GM21381 (cell line): ENCODE results near the gene DPCD.
"Not testable (repeated sequence)": the region's sequence is repeated elsewhere in the genome, so short reads cannot be mapped to it uniquely, and the experiment has no call there.

Experiments
- ATAC-seq: cut with Tn5 transposase; IDR thresholded peaks from one replicate; pipeline ENCODE4 v1.9.1; 2021; ENCODE audit warnings: mild to moderate bottlenecking, moderate library complexity; ENCODE audit not compliant: unreplicated experiment

DPCD gene

DNA sequence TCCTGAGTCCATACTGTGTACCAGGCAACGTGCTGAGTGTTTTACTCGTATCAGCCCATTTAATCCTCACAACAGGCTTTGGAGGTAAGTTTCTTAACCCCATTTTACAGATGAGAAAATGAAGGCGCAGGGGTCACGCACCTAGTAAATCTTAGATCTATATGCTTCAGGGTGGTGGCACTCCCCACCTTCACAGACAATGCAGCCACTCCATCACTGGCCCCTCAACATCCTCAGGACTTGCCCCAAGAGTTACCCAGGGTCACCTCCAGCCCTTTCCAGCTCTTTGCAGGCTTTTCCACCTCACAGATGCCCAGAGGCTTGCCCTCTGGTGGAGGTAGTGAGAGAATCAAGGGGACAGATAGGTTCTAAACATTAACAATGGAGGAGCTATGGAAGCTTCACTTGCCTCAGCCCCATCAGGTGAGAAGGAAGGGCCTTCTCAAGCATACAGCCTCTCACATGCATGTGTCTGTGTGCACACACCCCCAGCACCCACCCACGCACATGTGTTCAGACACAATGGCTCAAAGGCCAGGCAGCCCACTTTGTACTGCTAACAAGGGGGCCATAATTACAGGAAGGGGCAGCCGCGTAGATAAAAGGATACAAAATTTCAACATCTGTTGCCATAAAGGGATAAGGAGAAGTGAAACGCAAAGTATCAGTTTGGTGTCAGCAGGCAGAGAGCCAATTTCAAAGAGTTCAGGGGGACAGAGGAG, 29.1 kb downstream of the DPCD start:
- ATAC-seq = no peak

DNA sequence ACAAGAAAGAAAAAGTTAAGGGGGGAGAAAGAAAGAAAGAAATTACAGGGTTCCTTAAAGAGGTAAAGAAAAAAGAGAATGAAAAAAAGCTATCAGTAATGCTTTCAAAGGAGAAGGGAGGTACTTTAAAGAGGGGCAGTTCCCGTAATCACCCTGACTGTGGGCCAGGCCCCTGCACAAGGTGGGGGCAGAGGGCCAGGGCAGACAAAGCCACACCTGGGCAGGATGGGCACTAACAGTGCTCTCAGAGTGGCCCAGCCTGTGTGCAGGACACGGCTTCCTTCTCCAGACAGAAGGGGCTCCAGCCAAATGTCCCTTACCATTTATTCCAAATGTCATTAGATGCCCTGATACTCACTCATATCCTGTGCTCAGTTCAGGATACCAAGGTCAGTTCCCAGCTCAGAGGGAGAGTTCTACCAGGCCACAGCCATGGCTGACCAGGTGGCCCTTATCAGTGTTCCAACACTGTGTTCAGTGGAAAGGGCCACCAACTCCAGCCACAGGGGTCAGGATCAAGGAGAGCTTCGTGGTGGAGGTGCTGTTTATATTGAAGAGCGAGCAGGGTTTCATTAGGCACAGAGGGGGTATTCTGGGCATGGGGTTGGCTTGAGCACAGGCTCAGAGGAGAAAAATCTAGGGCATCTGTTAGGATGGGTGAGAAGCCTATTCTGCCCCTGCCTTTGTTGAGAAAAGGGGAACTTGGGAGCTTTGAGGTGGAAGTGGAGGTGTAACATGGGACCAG, 29.9 kb downstream of the DPCD start:
- no peak for ATAC-seq

DNA sequence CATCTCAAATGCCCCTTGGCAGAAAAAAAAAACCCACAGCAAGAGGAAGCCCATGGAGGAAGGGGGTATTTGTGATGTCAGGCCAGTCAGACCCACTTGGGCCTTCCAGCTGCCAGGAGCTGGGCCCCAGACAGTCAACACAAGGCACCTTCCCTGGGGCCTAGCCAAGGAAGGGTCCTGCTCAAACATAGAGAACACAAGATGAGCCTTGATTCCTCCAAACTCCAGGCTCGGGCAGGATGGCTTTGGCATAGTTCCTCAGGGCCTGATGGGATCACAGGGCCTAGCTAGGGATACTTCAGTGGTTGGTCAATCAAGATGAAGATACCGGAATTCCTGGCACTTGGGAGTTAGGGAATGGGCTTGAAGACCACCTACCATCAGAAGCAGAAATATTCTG, 30.8 kb downstream of the DPCD start:
- ATAC-seq = no peak

DNA sequence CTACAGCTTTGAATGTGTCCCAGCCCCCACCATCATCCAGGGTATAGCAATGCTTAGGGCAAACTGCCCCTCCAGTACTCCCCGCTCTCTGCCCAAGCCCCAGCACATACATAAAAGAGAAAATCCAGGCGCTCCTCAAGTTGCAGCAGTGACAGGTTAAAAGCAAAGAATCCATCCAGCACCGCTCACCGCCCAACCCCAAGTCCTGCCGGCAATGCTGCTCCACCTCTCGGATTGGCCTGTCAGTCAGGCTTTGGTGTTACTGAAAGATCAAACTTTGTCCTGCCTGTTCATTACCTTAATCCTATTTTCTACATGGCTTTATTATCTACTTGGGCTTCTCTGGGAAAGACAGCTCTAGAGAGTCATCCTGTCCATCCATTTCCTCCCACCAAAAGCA, 31.9 kb downstream of the DPCD start:
- no peak for ATAC-seq

DNA sequence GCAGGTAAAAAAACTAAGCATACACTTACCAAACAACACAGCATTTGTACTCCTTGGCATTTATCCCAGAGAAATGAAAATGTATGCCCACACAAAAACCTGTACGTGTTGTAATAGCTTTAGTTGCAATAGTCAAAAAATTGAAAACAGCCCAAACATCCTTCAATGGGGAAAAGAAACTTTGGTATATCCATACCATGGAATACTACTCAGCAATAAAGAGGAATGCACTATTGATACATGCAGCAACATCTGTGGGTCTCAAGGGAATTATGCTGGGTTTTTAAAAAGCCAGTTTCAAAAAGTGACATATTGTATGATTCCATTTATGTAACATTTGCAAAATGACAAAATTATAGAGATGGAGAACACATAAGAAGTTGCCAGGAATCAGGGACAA, 35.4 kb downstream of the DPCD start:
- ATAC-seq = no peak

DNA sequence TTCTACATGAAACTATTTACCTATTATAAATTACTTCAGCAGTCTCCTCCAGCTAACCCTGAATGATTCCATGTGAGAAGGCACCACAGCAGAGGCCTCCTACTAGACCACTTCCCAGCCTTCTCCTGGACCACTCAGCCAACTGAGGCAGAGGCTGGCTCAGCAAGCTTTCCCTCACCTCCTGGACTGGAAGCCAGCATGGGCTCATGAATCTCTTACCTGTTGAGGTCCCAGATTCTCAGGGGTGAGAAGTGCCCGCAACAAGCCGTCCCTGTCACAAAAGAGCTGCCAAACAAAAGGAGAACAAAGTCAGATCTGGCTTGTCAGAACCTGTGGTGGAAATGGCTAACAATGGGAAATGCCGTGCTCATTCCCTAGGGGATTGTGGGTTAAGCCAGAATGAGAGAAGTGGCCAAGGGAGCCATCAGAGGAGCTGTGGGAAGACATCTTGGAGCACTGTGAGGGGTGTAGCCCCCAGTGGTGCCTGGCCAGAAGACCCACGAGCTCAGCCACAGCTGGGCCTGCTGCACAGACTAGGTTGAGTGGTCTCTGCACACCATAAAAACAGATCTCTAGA, 36.5 kb downstream of the DPCD start:
- ATAC-seq = no peak

DNA sequence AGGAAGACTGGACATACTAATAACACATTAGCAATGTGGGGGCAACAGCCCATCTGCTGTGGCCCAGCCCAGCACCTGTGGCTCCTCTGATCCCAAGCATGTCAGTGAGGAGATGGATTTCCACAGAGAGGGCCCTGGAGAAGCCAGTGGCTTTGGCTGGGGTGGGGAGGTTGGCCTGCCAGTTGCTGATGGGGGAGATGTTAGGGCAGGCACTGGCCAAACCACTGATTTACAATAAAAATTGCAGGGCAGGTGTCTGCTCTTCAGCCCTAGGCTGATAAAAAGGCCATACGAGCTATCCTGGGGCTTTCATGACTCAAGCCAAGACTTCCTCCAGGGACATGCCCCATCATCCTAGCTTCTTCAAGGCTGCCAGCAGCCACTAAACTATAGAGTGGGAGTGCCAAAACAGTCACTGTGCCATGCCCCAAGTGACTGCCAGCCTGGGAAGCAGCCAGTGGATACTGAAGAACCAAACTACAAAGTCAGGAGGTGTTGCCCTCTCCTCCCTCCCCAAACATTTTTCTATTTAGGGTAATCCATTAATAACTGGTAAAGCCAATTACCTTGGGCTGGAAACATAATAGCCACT, 37.8 kb downstream of the DPCD start:
- ATAC-seq = no peak

DNA sequence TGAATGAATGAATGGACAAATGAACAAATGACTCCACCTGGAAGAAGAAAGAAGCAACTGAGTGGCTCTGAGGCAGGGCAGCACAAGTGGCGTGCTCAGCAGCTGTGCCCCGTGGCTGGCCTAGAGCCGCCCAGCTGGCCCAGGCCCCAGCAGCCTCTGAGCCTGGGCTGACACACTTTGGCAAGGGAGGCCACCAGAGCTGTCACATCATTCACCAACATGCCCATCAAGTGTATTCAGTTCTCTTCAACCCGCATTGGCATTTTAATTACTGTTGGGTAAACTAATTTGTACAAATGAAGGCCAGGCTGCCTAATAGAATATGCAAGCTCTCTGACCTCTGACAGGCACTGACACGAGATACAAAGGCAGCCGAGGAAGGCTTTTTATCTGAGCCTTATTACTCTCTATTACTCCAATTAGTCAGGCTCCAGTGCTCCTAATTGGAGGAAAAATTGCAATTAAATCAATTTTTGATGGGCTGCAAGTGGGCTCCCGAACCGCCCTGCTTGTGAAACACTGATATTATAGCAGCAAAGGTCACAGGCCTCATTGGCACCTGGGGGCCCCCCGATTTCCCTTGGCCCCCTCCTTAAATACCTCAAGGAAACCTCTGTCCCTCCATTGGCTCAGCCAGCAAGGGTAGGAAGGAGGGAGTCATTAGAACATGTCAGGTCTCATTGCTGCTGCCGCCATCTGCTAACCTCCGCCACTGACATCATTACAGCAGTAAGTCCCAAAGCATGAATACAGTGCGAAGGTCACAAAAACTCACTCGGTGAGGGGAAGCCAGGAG, 41.9 kb downstream of the DPCD start:
- no peak for ATAC-seq

DNA sequence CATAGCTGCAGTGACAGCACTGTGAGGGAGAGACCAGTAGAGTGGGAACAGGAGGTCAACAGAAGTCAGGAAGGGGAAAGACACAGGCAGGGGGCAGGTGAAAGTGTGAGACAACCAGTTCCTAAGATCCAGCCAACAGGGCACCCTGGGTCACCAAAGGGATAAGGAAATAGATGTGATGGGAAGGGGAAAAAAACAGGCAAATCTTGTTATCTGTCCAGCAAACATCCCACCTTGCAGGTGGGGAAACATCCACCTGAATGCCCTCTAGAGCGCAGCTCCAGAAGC, 42.5 kb downstream of the DPCD start:
- ATAC-seq = no peak

DNA sequence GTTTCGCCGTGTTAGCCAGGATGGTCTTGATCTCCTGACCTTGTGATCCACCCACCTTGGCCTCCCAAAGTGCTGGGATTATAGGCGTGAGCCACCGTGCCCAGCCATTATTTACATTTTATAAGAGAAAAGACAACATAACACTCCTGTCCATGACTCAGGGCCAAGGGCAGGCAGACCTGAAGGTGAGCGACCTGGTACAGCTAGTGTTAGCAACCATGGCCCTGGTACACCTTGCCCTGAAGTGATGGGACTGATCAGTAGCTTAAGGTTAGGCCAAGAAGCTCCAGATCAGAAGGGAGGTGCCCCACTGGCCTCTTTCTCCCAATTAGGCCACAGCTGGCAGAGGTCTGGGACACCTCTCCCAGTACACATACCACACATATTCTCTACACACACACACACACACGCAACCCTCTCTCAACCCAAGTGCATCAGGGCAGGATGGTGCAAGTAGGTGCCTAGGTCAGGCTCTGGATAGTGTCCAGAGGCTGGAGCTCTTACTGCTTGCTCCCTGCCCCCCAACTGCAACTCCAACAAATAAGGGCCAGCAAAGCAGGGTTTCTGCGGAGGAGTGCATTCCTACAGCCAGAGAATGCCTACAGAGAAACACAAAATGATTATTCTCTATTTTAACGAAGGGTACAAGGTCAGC, 43.8 kb downstream of the DPCD start:
- no peak for ATAC-seq

DNA sequence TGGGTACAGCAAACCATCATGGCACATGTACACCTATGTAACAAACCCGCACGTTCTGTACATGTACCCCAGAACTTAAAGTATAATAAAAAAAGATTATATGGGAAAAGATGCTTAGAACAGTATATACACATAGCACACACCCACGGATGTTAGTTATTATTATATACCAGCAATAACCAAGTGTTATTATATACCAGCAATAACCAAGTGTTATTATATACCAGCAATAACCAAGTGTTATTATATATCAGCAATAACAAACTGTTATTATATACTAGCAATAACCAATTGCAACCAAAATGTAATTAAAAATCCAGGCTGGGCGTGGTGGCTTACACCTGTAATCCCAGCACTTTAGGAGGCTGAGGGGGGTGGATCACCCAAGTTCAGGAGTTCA, 45.4 kb downstream of the DPCD start:
- ATAC-seq = not testable (repeated sequence)

DNA sequence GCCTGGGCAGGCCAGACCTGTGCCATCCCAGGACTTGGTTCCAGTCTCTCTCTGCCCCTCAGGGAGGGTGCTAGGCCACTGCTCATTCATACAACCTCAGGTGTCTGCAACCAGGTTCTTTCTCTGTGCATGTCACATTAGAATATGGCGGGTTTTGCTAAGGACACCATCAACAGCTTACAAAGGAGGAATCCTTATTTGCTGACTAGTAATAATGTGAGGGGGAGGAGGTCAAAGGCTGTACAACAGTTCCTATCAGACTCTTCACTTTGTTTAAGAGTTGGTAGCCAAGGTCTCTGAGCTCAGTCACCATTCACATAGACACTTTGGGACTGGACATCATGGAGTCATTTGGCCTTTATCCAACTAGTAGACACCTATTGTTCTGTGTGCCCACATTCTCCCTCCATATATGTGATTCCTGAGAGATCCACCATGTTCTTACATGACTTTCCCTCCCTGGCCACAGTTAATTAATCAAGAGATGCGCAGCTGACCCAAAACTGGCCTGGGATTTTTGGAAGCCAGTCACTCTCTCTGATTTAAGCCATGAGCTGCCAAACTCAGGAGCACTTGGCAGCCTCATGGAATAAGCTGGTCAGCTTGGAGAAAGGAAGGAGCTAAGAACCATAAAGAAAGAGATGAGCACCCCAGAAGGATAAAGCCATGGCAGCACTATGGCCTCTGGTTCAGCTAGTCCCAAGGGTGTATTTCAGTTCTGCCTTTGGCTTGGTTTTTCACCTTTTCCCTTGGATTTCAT, 51.2 kb downstream of the DPCD start:
- no peak for ATAC-seq

DNA sequence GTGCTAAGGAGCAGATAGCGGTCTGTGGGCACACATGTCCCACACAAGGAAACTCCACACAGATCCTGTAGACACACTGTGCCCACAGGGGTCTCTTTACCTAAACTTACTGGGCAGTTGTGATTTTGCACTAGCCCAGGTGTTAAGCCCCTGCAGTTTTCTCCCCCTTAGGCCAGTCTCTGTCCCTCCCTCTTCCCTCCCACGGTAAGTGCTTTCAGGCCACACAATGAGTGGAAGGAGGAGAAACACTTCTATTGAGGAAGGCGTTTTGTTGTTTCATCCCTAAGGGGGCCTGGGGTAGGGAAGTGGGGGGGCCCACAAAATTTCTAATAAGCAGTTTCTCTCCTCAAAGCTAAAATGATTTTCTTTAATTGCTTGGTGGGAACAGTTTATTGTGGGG, 55.4 kb downstream of the DPCD start:
- no peak for ATAC-seq

DNA sequence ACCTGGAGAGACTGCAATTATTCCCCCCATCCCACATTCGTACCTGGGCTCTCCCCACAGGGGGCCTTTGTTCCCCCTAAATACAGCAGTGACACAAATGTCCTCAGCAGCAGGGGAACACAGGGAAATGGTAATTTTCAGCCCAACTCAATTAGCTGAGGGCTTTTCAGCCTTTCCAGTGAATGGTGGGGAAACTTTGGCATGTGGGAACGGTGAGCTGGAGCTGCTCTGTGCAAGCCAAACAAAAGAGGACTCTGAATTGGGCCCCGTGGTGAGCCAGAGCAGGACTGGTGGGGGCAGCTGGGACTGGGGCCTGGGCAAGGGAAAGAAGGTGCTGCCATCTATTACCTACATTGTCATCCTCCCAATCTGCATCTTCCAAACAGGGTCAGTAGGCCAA, 55.9 kb downstream of the DPCD start:
- no peak for ATAC-seq

DNA sequence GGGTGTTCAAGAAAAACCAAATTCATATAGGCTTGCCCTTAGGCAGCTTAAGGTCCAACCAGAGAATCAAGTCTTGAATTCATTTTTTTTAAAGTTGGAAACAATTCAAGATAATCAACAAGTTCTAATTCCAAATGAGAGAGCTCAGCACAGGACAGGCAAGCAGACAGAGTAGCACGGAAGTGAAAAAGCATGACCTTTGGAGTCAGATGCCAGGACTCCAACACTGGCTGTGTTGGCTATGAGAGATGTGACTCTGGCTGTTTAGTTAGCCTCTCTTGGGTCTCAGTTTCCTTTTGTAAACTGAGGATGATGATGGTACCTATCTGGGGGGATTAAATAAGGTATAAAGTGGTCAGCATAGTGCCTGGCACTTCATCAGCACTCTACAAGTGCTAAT, 57.5 kb downstream of the DPCD start:
- ATAC-seq = no peak

DNA sequence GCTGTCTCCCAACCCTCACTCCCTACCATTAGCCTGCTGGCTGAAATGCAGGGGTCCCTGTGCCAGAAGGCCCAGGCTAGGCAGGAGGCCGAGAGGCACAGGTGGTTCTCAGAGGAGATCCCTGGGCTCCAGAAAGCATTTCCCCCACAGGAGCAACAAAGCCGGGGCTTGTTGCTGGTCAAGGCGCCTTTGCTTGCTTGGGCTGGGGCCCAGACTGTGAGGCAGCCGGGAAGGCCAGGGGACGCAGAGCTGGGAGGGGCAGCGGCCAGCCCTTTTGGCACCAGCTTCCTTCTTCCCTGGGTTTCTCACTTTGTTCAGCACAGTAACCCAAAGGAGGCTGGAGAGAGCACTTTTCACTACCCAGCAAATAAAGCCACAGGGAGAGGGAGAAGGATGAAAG, 58.2 kb downstream of the DPCD start:
- ATAC-seq = no peak

DNA sequence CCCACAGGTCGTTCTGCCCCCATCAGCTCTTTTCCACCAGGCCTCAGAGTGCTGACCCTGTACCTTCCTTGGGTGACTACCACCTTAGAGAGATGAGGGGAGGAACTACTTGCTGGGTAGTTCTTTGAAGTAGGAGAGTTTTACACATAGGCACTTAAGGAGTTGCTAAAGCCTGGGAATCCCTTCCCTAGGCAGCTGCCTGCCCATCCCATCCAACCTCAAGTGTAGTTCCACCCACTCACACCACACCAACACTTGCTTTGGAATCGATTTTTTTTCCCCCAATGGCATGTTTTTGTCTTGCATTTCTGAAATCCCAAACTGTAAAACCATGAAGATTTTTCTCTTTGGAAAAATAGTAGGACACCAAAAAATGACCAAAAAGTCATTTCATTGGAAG, 59.1 kb downstream of the DPCD start:
- no peak for ATAC-seq

DNA sequence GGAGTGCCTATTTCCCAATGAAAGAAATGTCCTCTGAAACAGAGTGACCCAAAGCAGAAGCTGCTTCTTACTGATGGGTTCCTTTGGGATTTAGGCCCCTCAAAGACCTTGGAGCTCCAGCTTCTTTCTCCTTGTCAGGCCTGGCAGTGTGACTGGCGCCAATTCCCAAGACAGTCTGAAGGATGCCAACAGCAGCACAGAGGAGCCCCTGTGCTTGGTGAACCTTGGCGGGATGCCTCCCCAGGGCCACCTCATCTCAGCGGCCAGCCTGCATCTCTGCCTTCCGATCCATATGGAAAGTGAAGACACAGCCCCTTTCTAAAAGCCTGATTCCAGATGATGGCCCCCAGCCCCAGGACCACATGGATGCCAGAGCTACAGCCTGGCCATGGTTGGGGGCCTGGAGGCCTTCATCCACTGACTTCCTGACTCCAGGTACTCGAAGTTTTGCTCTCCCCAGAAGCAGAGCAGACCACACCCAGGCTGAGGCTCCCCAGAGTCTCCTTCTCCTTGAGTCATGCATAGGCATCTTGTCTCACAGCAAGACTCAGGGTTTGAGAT, 61.5 kb downstream of the DPCD start:
- ATAC-seq = no peak

DNA sequence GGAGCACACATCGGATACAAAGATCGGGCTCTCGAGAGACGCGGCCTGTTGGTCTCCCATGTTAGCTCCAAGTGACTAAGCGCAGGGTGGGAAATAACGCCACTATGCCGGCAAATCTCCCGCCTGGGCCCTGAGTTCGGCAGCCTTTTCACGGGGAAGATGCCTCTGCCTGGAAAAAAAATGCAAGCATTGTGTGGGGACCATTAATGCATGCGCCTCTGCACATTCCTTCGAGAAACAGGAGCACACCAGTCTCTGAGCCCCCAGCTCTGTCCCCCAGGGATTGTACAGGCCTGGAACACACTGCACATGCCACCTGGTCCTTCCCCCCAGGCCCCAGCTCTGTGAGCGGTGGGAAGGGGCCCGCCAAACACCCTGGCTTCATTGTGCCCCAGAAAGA, 62.7 kb downstream of the DPCD start:
- ATAC-seq = no peak

DNA sequence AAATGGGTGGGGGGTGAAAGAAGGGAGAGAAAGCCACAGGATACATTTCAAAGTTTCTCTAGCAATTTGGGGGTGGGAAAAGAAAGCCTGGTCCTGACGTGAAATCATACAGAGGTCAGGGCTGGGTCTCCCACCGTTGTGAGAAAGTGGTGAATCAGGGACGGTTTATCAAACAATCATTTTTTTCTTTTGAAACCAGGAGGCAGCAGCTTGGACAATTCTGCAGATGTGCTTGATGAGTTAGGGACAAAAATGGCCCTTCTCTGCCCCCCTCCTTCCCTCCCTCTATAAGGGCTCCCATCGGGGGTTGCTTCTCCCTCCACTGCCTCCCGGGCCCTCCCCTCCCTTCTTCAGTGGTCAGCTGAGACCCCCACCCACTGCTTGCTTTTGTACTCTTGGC, 63.2 kb downstream of the DPCD start:
- no peak for ATAC-seq
